Measurements from ENCODE around the gene PROX1.

The PROX1 gene

GRCh38 chr1:214008791-214009422 is 21.1 kb downstream of the PROX1 start:
- no peaks in the 10 kb centered on the region for H4K20me1 ChIP-seq
- H3K9ac ChIP-seq, result no peak overlapping the region
- TF ChIP-seq Cebpa-rat (IDR thresholded peaks at IDR 0.05), result no peak
- peaks cover 0 to 26% (median 0%) of the 10 kb centered on the region in 11 experiments; a peak in 3 of 22 replicates for H3K36me3 ChIP-seq
- H3K27ac ChIP-seq, result no peak overlapping the region
- peaks cover 0 to 11% (median 0%) of the 10 kb centered on the region in 11 experiments; a peak in 1 of 22 replicates for H3K9me3 ChIP-seq (replicated peaks in 1 of 11)
- H3K4me1 ChIP-seq, result no peaks in the 10 kb centered on the region
- no peak overlapping the region for H3K4me2 ChIP-seq
- no peak overlapping the region for H3K4me3 ChIP-seq
- no peaks in the 10 kb centered on the region for H3K27me3 ChIP-seq

- no peak overlapping the region for H3K27ac ChIP-seq
- TF ChIP-seq Cebpa-rat (IDR thresholded peaks at IDR 0.05), result no peak
- H3K4me3 ChIP-seq, result no peak overlapping the region
- peaks cover 0 to 26% (median 0%) of the 10 kb centered on the region in 11 experiments; a peak in 3 of 22 replicates for H3K36me3 ChIP-seq
- H3K9ac ChIP-seq, result no peak overlapping the region
- no peaks in the 10 kb centered on the region for H4K20me1 ChIP-seq
- H3K4me1 ChIP-seq, result no peaks in the 10 kb centered on the region
- no peaks in the 10 kb centered on the region for H3K27me3 ChIP-seq
- no peak overlapping the region for H3K4me2 ChIP-seq
- peaks cover 0 to 11% (median 0%) of the 10 kb centered on the region in 11 experiments; a peak in 1 of 22 replicates for H3K9me3 ChIP-seq (replicated peaks in 1 of 11)
Measured at GRCh38 chr1:214009423-214010196, 21.8 kb downstream of the PROX1 start.

GRCh38 chr1:214010197-214010573 is 22.4 kb downstream of the PROX1 start:
- no peaks in the 10 kb centered on the region for H4K20me1 ChIP-seq
- H3K27ac ChIP-seq, result no peak overlapping the region
- H3K4me2 ChIP-seq, result no peak overlapping the region
- H3K9me3 ChIP-seq (replicated peaks in 1 of 11), result peaks cover 0 to 11% (median 0%) of the 10 kb centered on the region in 11 experiments; a peak in 1 of 22 replicates
- TF ChIP-seq Cebpa-rat (IDR thresholded peaks at IDR 0.05), result no peak
- H3K27me3 ChIP-seq, result no peaks in the 10 kb centered on the region
- H3K4me3 ChIP-seq, result no peak overlapping the region
- H3K36me3 ChIP-seq, result peaks cover 0 to 26% (median 0%) of the 10 kb centered on the region in 11 experiments; a peak in 3 of 22 replicates
- H3K4me1 ChIP-seq, result no peaks in the 10 kb centered on the region
- H3K9ac ChIP-seq, result no peak overlapping the region

GRCh38 chr1:214010717-214011116 is 22.9 kb downstream of the PROX1 start:
- Histone ChIP-seq H3K4me1 (no peaks in the 10 kb centered on the region), H3K27ac (no peak overlapping the region), H4K20me1 (no peaks in the 10 kb centered on the region), H3K4me3 (no peak overlapping the region), H3K9me3 (replicated peaks in 1 of 11) (peaks cover 0 to 11% (median 0%) of the 10 kb centered on the region in 11 experiments; a peak in 1 of 22 replicates), H3K36me3 (peaks cover 0 to 30% (median 0%) of the 10 kb centered on the region in 11 experiments; a peak in 3 of 22 replicates), H3K9ac (no peak overlapping the region), H3K27me3 (no peaks in the 10 kb centered on the region), H3K4me2 (no peak overlapping the region)
- TF ChIP-seq Cebpa-rat (IDR thresholded peaks at IDR 0.05), result no peak

GRCh38 chr1:214012418-214012817 is 24.6 kb downstream of the PROX1 start:
- no peak overlapping the region for H3K4me2 ChIP-seq
- no peaks in the 10 kb centered on the region for H3K4me1 ChIP-seq
- H4K20me1 ChIP-seq, result no peaks in the 10 kb centered on the region
- TF ChIP-seq Cebpa-rat (IDR thresholded peaks at IDR 0.05), result no peak
- no peak overlapping the region for H3K4me3 ChIP-seq
- no peaks in the 10 kb centered on the region for H3K27me3 ChIP-seq
- H3K36me3 ChIP-seq, result peaks cover 0 to 33% (median 0%) of the 10 kb centered on the region in 11 experiments; a peak in 3 of 22 replicates
- H3K27ac ChIP-seq, result no peak overlapping the region
- no peak overlapping the region for H3K9ac ChIP-seq
- peaks cover 0 to 11% (median 0%) of the 10 kb centered on the region in 11 experiments; a peak in 1 of 22 replicates for H3K9me3 ChIP-seq (replicated peaks in 1 of 11)

- Histone ChIP-seq H3K4me1 (no peaks in the 10 kb centered on the region), H3K9me3 (replicated peaks in 1 of 11) (peaks cover 0 to 11% (median 0%) of the 10 kb centered on the region in 11 experiments; a peak in 1 of 22 replicates), H3K36me3 (peaks cover 0 to 33% (median 0%) of the 10 kb centered on the region in 11 experiments; a peak in 3 of 22 replicates), H3K4me3 (no peak overlapping the region), H3K9ac (no peak overlapping the region), H3K27ac (no peak overlapping the region), H3K27me3 (no peaks in the 10 kb centered on the region), H4K20me1 (no peaks in the 10 kb centered on the region), H3K4me2 (no peak overlapping the region)
- no peak for TF ChIP-seq Cebpa-rat (IDR thresholded peaks at IDR 0.05)
Measured at GRCh38 chr1:214013614-214014377, 26.0 kb downstream of the PROX1 start.

GRCh38 chr1:214014730-214015129 is 27.0 kb downstream of the PROX1 start:
- Histone ChIP-seq H3K4me2 (no peak overlapping the region), H3K36me3 (peaks cover 0 to 33% (median 0%) of the 10 kb centered on the region in 11 experiments; a peak in 3 of 22 replicates), H3K4me1 (no peaks in the 10 kb centered on the region), H3K27ac (no peak overlapping the region), H3K4me3 (no peak overlapping the region), H3K27me3 (no peaks in the 10 kb centered on the region), H3K9ac (no peak overlapping the region), H3K9me3 (replicated peaks in 1 of 11) (peaks cover 0 to 11% (median 0%) of the 10 kb centered on the region in 11 experiments; a peak in 1 of 22 replicates), H4K20me1 (no peaks in the 10 kb centered on the region)
- TF ChIP-seq Cebpa-rat (IDR thresholded peaks at IDR 0.05), result no peak

- no peaks in the 10 kb centered on the region for H3K27me3 ChIP-seq
- no peak overlapping the region for H3K4me2 ChIP-seq
- no peak for TF ChIP-seq Cebpa-rat (IDR thresholded peaks at IDR 0.05)
- peaks cover 0 to 22% (median 0%) of the 10 kb centered on the region in 11 experiments; a peak in 3 of 22 replicates for H3K36me3 ChIP-seq
- no peaks in the 10 kb centered on the region for H4K20me1 ChIP-seq
- H3K4me3 ChIP-seq, result no peak overlapping the region
- H3K27ac ChIP-seq, result no peak overlapping the region
- H3K4me1 ChIP-seq, result no peaks in the 10 kb centered on the region
- no peak overlapping the region for H3K9ac ChIP-seq
- peaks cover 0 to 5% (median 0%) of the 10 kb centered on the region in 11 experiments; a peak in 1 of 22 replicates for H3K9me3 ChIP-seq (replicated peaks in 1 of 11)
Measured at GRCh38 chr1:214017191-214017982, 29.6 kb downstream of the PROX1 start.

All from BLaER1 treated with 17β-estradiol and CSF1 and Interleukin-3, amounts not matched to agents 10 nM and 100 nM (cell line).